ENCODE data around the gene NNAT. TPM values are rescaled to one million over a fixed set of nuclear protein-coding genes. Genes with fewer than 3 reads are reported as not detected.
"Not testable (repeated sequence)": the region's sequence is repeated elsewhere in the genome, so short reads cannot be mapped to it uniquely, and the experiment has no call there.

The NNAT gene
- total and polyA plus RNA-seq, 2 donors: 31.4 to 61.2 TPM

DNA sequence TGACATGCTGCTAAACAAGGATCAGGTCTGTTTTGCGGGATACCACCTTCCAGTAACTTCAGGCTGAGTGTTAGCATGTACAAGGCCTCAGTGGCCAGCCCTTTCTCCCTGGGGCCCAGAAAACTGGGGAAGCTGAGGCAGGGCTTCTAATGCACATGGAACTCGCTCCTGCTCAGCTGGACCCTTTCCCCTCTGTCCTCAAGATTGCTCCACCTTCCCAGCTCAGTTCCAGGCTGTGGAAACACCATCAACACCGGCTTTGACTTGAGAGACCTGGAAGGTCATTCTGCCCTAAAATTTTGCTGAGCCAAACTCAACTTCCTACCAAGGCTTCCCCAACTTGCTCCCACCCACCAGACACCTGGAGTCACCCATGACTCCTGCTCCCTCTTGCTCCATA, 10.8 kb downstream of the NNAT start:
- H3K4me1 ChIP-seq (ENCODE audit: insufficient read depth): no peaks in the 10 kb centered on the region
- WGBS: 89% methylated on average over 3 of the region's 3 CpGs
- H3K36me3 ChIP-seq (ENCODE audit: insufficient read depth): no peaks in the 10 kb centered on the region
- H3K27ac ChIP-seq (ENCODE audit: low read depth): no peak overlapping the region
- no peak for DNase-seq (ENCODE audit: extremely low spot score)
- no peak overlapping the region for H3K4me3 ChIP-seq (ENCODE audit: low read depth, low read length)

DNA sequence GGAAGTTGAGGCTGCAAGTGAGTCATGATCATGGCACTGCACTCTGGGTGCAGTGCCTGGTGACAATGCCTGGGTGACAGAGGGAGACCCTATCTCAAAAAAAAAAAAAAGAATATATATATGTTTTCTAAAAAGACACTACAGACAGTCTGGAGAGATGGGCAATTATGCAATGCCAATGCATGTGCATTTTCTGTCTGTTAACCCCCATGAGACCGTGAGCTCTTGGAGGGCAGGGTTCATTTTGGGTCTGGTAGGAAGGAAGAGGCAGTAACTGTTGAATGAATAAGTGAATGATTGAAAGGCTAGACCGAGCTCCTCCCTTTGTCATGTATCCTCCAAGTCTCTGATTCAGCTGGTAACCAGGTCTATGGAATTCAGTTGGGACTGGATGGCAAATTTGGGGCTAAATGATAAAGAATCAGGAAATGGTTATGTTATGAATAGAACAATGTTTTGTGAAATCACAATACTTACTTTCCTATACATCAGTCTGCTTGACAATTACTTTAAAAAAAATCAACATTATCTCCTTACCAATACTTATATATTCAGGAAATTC, 12.2 kb downstream of the NNAT start:
- DNase-seq (ENCODE audit: extremely low spot score): no peak
- Histone ChIP-seq H3K36me3 (ENCODE audit: insufficient read depth) (no peaks in the 10 kb centered on the region), H3K4me1 (ENCODE audit: insufficient read depth) (no peaks in the 10 kb centered on the region), H3K27ac (ENCODE audit: low read depth) (no peak overlapping the region), H3K4me3 (ENCODE audit: low read depth, low read length) (no peak overlapping the region)
- 86% methylated on average over 2 of the region's 2 CpGs for WGBS

DNA sequence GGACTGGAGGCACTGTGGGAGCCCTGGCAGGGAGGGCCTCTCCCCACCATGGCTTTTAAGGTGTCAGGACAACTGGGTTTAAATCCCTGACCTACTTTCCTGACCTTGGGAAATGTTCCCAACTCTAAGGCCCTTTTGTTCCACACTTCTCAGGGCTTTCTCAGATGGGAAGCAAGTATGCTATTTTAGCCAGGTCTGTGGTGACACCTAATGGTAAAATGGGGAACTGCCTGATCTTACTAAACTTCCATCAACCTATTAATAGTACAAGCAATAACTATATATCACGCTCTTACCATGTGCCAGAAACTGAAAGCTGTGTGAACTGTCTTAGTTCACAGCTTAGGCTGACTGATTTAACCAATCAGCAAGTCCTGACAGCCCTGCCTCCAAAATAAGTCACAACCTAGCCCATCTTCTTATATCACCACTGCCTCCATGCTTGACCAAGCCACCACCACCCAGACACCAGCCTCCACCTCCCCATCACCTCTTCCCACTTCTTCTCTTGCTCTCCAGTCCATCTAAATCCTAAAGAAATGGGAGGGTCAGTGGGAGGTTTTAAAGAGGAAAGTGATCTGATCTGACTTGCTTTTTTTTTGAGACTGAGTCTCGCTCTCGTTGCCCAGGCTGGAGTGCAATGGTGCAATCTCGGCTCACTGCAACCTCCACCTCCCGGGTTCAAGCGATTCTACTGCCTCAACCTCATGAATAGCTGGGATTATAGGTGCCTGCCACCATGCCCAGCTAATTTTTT, 13.5 kb downstream of the NNAT start:
- Histone ChIP-seq H3K4me1 (ENCODE audit: insufficient read depth) (no peaks in the 10 kb centered on the region), H3K4me3 (ENCODE audit: low read depth, low read length) (no peak overlapping the region), H3K36me3 (ENCODE audit: insufficient read depth) (no peaks in the 10 kb centered on the region), H3K27ac (ENCODE audit: low read depth) (no peak overlapping the region)
- DNase-seq (ENCODE audit: extremely low spot score): no peak
- 72% methylated on average over 6 of the region's 6 CpGs for WGBS

DNA sequence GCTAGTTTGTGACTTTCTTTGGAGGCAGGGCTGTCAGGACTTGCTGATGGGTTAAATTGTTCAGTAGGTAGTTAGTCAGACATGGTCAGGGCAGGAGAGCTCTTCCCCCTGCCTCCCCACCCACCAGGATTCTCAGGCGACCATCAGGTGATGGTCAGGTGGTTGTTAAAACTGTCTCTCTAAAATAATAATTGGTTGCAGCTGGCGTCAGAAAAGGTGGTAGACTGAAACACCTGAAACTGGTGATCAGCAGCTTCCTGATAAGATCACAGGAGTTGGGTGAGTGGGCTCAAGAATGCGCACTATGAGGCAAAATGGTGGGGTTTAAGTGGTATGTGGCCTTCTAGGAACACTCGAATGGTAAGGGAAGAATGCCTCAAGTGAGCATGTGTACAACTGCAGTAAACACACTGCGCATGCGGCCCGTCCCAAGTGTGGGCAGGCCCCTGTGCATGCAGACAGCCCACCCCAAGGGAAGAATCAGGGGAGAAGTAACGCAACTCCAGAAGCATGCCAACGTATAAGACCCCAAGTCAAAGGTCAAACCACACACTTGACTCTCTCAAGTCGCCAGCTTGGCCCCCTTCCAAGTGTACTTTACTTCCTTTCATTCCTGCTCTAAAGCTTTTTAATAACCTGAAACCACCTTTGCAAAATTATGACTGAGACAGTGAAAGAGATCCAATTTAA, 14.5 kb downstream of the NNAT start:
- H3K27ac ChIP-seq (ENCODE audit: low read depth): peak overlapping the region; percentile 5
- no peak for DNase-seq (ENCODE audit: extremely low spot score)
- H3K4me3 ChIP-seq (ENCODE audit: low read depth, low read length): no peak overlapping the region
- H3K4me1 ChIP-seq (ENCODE audit: insufficient read depth): no peaks in the 10 kb centered on the region
- H3K36me3 ChIP-seq (ENCODE audit: insufficient read depth): no peaks in the 10 kb centered on the region
- WGBS: 57% methylated on average over 10 of the region's 10 CpGs

DNA sequence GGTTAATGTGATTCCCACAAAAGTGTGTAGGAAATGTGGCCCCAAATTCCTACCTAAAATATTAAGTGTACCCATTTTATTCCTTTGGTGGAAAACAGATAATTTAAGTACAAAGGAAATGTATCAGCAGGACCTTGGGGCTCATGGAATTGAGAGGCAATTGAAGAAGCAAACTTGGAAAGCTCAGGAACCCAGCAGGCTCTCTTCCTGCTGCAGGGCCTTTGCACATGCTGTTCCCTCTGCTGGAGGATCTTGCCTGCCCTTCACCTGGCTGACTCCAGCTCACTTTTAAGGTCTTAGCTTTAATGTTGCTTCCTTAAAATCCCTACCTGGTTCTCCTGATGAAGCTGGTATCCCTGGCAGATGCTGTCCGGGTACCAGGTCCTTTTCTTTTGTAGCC, 16.5 kb downstream of the NNAT start:
- WGBS: 98% methylated on average over 1 of the region's 1 CpG
- no peak overlapping the region for H3K27ac ChIP-seq (ENCODE audit: low read depth)
- no peak overlapping the region for H3K4me3 ChIP-seq (ENCODE audit: low read depth, low read length)
- no peak for DNase-seq (ENCODE audit: extremely low spot score)
- no peaks in the 10 kb centered on the region for H3K4me1 ChIP-seq (ENCODE audit: insufficient read depth)
- H3K36me3 ChIP-seq (ENCODE audit: insufficient read depth): no peaks in the 10 kb centered on the region

DNA sequence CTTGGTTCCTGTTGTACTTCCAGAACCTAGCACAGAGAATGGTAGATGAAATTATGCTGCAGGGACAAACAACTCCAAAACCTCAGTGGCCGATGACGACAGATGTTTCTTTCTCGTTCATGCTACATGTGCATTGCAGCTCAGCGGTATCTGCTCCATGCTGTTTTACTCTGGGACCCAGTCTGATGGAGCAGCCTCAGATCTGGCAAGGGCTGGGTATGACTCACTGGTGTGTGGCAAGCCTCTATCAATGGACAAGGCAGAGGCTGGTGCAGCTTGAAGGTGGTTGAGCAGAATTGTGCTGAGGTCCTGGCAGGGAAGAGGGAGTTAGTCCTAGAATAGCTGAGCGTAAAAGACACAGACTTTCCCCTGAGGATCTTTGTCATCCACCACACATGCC, 17.0 kb downstream of the NNAT start:
- no peaks in the 10 kb centered on the region for H3K36me3 ChIP-seq (ENCODE audit: insufficient read depth)
- no peaks in the 10 kb centered on the region for H3K4me1 ChIP-seq (ENCODE audit: insufficient read depth)
- 90% methylated on average over 5 of the region's 5 CpGs for WGBS
- H3K4me3 ChIP-seq (ENCODE audit: low read depth, low read length): no peak overlapping the region
- no peak for DNase-seq (ENCODE audit: extremely low spot score)
- H3K27ac ChIP-seq (ENCODE audit: low read depth): no peak overlapping the region

DNA sequence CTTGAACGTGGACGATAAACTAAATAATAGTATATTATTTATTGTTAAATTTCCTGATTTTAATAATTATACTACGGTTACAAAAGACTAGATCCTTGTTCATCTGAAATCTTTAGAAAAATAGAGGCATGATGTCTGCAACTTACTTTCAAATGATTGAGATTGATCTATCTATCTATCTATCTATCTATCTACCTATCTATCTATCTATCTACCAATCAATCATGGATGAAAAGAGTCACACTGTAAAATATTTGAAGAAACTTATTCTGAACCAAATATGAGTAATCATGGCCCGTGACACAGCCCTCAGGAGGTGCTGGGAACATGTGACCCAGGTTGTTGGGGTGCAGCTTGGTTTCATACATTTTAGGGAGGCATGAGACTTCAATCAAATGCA, 18.4 kb downstream of the NNAT start:
- H3K27ac ChIP-seq (ENCODE audit: low read depth): no peak overlapping the region
- 78% methylated on average over 4 of the region's 4 CpGs for WGBS
- no peak for DNase-seq (ENCODE audit: extremely low spot score)
- no peaks in the 10 kb centered on the region for H3K36me3 ChIP-seq (ENCODE audit: insufficient read depth)
- no peak overlapping the region for H3K4me3 ChIP-seq (ENCODE audit: low read depth, low read length)
- H3K4me1 ChIP-seq (ENCODE audit: insufficient read depth): no peaks in the 10 kb centered on the region

DNA sequence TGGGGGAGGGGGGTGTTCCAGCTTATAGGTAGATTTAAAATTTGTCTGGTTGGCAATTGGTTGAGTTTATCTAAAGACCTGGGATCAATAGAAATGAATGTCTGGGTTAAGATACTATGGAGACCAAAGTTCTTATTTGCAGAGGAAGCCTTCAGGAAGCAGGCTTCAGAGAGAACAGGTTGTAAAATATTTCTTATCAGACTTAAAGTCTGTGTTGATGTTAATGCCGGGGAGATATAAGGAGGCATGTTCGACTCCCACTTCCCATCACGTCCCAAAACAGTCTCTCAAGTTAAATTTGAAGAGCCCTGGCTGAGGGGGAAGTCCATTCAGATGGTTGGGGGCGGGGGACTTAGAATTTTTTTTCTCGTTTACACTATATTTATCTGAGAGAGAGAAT, 19.0 kb downstream of the NNAT start:
- no peaks in the 10 kb centered on the region for H3K4me1 ChIP-seq (ENCODE audit: insufficient read depth)
- no peak overlapping the region for H3K4me3 ChIP-seq (ENCODE audit: low read depth, low read length)
- no peak overlapping the region for H3K27ac ChIP-seq (ENCODE audit: low read depth)
- no peak for DNase-seq (ENCODE audit: extremely low spot score)
- WGBS: 19% methylated on average over 5 of the region's 5 CpGs
- no peaks in the 10 kb centered on the region for H3K36me3 ChIP-seq (ENCODE audit: insufficient read depth)

DNA sequence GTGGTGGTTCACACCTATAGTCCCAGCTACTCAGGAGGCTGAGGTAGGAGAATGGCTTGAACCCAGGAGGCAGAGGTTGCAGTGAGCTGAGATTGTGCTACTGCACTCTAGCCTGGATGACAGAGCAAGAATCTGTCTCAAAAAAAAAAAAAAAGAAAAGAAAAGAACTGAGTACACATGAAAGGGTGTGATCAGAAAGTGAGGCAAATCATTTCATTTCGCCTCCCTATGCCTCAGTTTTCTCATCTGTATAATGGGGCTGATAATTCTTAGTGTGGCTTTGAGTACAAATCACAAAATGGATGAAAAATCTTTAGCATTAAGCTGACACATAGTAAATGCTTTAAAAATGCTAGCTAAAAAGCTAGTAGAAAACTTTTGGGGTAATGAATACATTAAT, 19.8 kb downstream of the NNAT start:
- not testable (repeated sequence) for H3K4me1 ChIP-seq (ENCODE audit: insufficient read depth); H3K36me3 ChIP-seq (ENCODE audit: insufficient read depth); H3K27ac ChIP-seq (ENCODE audit: low read depth); H3K4me3 ChIP-seq (ENCODE audit: low read depth, low read length); DNase-seq (ENCODE audit: extremely low spot score)
- WGBS: 87% methylated on average over 1 of the region's 1 CpG

DNA sequence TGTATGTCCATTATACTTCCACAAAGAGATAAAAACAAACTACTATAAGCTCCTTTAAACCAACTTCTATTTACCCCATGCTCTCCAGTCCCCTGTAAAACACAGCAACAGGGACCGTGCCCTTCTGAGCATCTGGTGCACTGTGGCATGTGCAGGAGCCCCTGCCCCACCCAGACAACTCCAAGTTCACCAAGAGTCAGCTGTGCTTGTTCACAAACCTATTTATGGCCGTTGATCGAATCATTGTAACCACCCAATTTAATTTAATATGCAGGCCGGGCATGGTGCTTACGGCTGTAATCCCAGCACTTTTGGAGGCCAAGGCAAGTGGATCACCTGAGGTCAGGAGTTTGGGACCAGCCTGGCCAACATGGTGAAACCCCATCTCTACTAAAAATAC, 20.3 kb downstream of the NNAT start:
- Histone ChIP-seq H3K36me3 (ENCODE audit: insufficient read depth) (no peaks in the 10 kb centered on the region), H3K4me1 (ENCODE audit: insufficient read depth) (no peaks in the 10 kb centered on the region), H3K4me3 (ENCODE audit: low read depth, low read length) (no peak overlapping the region), H3K27ac (ENCODE audit: low read depth) (no peak overlapping the region)
- 82% methylated on average over 5 of the region's 5 CpGs for WGBS
- no peak for DNase-seq (ENCODE audit: extremely low spot score)

DNA sequence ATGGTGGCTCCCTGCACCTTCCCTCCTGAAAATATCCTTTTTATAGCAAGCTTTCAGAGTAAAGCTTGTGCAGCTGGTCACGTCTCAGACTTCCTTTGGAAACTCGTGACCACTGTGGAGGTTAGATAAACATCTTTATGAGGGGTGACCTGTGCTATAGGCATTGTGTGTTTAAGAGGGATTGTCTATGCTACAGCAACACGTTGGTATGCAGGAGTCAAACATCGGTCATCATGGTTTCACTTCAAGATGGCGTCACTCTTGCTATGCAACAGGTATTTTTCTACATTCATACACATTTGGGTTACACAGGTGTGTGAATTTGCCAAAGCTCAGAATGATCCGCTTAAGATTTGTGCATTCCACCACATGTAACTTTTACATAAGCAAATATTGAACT, 21.2 kb downstream of the NNAT start:
- 47% methylated on average over 6 of the region's 6 CpGs for WGBS
- no peak for DNase-seq (ENCODE audit: extremely low spot score)
- Histone ChIP-seq H3K4me1 (ENCODE audit: insufficient read depth) (no peaks in the 10 kb centered on the region), H3K36me3 (ENCODE audit: insufficient read depth) (no peaks in the 10 kb centered on the region), H3K4me3 (ENCODE audit: low read depth, low read length) (no peak overlapping the region), H3K27ac (ENCODE audit: low read depth) (no peak overlapping the region)

DNA sequence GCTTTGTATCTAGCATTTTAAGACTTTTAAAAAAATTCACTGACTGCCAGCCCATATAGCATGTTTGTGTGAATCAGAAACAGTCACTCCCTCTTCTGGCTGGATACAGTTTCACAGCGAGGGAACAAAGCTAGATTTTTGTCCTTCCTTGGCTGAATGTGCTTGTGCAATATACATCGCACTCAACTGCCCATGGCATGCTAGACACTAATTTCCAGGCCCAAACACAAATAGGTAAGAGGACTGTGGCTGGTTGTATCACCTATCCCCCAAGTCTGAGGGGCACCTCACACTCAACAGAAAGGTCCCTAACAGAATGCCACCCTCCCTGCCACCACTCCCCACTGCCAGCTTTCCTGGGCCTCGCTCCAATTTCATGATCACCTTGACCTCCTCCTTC, 22.8 kb downstream of the NNAT start:
- H3K4me1 ChIP-seq (ENCODE audit: insufficient read depth): no peaks in the 10 kb centered on the region
- H3K36me3 ChIP-seq (ENCODE audit: insufficient read depth): no peaks in the 10 kb centered on the region
- WGBS: 50% methylated on average over 3 of the region's 3 CpGs
- H3K27ac ChIP-seq (ENCODE audit: low read depth): no peak overlapping the region
- no peak for DNase-seq (ENCODE audit: extremely low spot score)
- H3K4me3 ChIP-seq (ENCODE audit: low read depth, low read length): no peak overlapping the region

DNA sequence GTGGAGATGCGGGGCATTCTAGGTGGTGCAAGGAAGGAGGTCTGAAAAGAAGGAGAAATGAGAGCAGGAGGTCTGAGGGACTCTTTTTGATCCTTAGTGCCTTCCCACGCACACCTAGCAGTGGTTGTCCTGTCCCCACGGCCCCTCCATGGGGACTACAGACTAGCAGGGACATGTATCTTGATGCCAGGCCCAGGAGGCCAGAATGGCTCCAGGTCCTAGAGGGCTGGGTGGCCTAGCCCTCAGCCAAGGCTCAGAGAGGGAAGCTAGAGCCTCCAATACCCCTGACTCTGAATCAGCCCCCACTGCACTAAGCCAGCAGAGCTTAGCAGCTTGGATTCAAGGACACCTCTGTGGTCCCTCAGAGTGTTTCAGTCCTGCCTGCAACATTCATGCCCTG, 23.3 kb downstream of the NNAT start:
- WGBS: 60% methylated on average over 3 of the region's 3 CpGs
- no peak overlapping the region for H3K4me3 ChIP-seq (ENCODE audit: low read depth, low read length)
- H3K4me1 ChIP-seq (ENCODE audit: insufficient read depth): no peaks in the 10 kb centered on the region
- no peak for DNase-seq (ENCODE audit: extremely low spot score)
- H3K36me3 ChIP-seq (ENCODE audit: insufficient read depth): no peaks in the 10 kb centered on the region
- no peak overlapping the region for H3K27ac ChIP-seq (ENCODE audit: low read depth)

DNA sequence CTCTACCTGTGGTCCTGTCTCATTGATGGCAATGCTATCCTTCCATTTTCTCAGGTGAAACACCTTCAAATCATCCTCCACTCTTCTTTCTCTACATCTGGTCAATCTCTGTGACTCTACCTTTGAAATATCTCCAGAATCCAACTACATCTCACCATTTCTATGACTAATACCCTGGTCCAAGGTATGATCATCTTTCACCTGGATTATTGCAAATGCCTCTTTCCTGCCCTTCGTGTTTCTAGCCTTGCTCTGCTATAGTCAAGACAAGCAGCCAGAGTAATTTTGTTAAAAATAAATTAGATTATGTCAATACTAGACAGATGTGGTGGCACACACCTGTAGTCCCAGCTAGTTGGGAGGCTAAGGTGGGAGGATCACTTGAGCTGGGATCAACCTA, 24.5 kb downstream of the NNAT start:
- H3K4me3 ChIP-seq (ENCODE audit: low read depth, low read length): no peak overlapping the region
- no peak overlapping the region for H3K27ac ChIP-seq (ENCODE audit: low read depth)
- H3K36me3 ChIP-seq (ENCODE audit: insufficient read depth): no peaks in the 10 kb centered on the region
- 76% methylated on average over 1 of the region's 1 CpG for WGBS
- H3K4me1 ChIP-seq (ENCODE audit: insufficient read depth): no peaks in the 10 kb centered on the region
- no peak for DNase-seq (ENCODE audit: extremely low spot score)
